HG03439 (cell line): ENCODE measurements around the gene CHL1.

ENCODE experiments used
- ATAC-seq: cut with Tn5 transposase; IDR thresholded peaks from one replicate; pipeline ENCODE4 v1.9.1; 2021; ENCODE audit warnings: mild to moderate bottlenecking, moderate library complexity; ENCODE audit not compliant: unreplicated experiment

CHL1 gene

GRCh38 chr3:196311-197148 is at the start of gene CHL1:
Gene CHL1 (plus strand): TSS chr3:196763. CDS start chr3:319777, 123,014 bp downstream.
- ATAC-seq, result no peak

GRCh38 chr3:151614-152189 is 44.9 kb upstream of the CHL1 start:
- ATAC-seq, result no peak

- no peak for ATAC-seq
Measured at GRCh38 chr3:159974-160373, 36.6 kb upstream of the CHL1 start.

GRCh38 chr3:166071-166470 is 30.5 kb upstream of the CHL1 start:
- no peak for ATAC-seq

GRCh38 chr3:166799-167198 is 29.8 kb upstream of the CHL1 start:
- no peak for ATAC-seq

DNA sequence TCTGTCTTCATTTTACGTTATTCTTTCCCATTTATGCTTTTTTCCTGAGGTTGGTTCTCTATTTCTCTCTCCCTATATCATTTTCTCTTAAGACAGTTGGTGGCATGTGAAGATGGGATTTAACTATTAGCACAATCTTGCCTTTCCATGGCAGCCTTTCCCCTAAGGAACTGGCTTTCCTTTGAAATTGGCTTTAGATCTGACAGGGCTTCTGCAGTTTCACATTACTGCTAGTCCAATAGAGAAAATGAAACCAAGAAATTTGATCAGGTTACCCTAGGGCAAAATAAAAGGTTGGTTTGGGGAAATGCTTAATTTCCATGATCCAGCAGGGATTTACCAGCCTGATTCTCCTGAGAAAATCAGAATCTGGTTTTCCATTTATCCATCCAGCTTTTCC is 22.7 kb upstream of the CHL1 start:
- ATAC-seq, result no peak

DNA sequence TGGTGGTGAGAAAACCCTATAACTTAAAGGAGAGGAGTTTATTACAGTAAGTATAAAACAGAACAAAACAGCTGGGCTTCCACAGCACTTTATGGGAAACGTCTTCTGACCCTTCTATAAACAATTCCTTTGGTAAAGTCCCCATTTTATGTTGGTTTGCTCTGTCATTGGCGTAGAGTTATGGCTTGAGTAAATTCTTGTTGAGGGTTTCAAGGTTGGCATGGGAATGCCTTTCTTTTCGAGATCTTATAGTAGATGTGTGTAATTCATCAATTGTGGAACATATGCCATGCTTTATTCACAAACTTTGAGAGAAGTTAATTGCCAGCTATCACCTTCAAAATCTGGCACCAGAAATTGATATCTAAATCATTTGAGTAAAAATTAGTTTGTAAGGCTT is 11.6 kb upstream of the CHL1 start:
- ATAC-seq, result no peak

DNA sequence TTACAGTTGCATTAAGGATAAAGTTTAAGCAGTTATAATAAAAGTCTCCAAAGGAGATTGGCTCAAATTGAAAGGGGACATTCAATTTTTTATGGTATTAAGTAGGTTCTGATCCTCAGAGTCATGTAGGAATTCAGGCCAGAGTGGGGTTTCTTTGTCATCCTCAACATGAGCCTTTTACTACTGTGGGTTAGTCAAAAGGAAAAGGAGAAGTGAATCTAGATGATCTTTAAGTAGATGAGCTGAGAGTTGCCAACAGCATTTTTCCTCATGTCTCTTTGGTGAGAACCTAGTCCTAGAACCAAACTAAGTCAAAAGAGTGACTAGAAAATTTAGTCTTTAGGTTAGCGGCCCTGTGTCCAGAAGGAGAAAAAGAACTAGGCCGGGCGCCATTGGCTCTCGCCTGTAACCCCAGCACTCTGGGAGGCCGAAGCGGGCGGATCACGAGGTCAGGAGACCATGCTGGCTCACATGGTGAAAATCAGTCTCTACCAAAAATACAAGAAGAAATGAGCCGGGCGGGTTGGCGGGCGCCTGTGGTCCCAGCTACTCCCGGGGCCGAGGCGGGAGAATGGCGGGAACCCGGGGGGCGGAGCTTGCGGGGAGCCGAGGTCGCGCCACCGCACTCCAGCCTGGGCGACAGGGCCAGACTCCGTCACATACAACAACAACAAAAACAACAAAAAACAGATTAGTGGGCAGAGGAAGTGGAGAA is 4.2 kb upstream of the CHL1 start:
- no peak for ATAC-seq

DNA sequence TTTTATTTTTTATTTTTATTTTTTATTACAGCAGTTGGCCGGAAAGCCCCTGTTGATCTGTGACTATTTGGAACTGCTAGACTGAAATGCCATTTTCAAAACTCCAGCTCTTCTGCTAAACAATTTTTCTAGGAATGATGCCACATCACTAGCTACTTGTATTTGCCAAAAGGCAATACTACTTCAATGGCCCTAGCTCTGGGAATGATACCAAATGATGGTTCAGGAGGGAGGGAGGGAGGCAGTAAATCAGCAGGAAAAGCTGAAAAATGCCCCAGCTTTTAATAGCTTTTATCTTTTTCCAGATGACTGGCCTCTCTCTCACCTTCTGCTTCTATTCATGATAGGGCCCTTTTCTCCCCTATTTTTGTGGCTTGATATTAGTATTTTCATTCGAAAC is 2.6 kb upstream of the CHL1 start:
- ATAC-seq, result no peak

GRCh38 chr3:194421-194820 is 2.1 kb upstream of the CHL1 start:
- ATAC-seq, result no peak

GRCh38 chr3:195666-196065 is 897 bp upstream of the CHL1 start:
- ATAC-seq, result no peak

DNA sequence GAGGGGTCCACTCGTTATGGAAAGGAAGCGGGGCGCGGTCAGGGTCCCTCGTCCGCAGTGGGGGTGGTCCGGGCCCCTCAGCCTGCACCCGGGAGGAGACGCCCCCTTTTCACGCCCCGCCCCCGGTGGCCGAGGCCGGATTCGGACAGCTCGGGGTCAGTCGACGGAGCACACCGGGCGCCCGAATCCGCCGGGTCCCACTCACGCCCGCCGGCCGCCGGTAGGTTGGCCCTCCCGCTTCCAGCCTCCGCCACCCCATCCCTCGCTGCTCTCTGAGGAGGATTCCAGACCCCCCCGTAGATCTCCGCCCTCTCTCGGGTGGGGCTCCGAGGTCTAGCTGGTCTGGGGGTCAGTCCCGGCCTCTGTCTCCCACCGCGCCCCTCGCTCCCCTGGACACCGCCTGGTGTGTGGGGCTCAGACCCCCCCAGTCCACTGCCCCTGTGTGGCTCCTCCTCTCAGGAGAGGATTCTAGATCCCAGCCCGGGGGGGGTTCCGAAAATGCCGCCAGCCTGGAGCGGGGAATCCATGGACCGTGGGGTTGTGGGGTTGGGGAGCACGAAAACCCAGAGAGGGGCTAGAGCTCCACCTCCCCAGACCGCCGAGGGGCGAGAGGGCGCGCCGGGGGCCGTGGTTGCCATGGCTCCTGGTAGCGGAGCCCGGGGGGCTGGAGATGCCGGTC is 725 bp downstream of the CHL1 start:
- no peak for ATAC-seq

DNA sequence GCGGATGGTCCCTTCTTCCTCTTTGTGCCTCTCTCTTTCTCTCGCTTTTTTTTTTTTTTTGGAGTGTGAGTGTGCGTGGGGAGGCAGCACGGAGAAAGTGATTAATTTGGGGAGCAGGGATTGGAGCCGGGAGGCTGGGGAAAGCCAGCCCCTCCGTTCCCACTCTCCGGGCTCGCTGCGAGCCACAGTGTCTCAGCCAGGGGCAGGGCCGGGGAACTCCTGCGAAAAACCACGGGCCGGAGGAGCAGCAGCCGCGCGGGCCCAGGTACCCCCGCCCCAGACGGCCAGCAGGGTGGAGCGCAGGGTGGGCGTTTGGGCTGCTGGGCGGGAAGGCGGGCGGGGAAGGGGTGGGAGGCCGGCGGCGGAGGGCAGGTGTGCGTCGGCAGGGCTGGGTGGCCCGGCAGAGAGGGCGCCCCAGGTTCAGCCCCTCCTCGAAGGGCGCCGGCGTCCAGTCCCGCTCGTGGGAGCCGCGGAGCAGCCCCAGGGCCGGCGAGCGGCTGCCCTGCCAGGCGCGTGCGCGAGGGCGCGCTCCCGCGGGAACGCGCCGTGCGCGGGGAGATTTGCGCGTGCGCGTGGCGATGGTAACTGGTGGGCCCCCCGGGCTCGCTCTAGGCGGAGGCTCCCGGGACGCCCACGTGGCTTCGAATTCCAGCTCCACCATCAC is 1.4 kb downstream of the CHL1 start:
- ATAC-seq, result no peak

DNA sequence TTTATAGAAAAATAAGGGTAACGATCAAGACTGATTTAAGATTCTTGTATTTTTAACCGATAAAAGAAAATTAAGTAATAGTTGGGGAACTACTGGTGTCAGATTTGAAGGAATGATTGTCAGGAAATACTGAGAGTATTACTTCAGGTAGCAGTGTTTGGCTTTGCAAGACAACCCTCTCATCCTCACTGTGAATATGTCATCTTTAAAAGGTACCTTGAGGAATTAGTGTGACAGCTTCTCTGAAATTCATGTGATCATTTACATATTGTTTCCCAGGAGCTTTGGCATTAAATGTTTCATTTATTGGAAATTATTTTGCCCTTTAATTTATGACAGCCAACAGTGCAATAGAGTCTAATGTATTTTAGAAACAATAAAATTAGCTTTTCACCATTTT is 3.3 kb downstream of the CHL1 start:
- no peak for ATAC-seq

DNA sequence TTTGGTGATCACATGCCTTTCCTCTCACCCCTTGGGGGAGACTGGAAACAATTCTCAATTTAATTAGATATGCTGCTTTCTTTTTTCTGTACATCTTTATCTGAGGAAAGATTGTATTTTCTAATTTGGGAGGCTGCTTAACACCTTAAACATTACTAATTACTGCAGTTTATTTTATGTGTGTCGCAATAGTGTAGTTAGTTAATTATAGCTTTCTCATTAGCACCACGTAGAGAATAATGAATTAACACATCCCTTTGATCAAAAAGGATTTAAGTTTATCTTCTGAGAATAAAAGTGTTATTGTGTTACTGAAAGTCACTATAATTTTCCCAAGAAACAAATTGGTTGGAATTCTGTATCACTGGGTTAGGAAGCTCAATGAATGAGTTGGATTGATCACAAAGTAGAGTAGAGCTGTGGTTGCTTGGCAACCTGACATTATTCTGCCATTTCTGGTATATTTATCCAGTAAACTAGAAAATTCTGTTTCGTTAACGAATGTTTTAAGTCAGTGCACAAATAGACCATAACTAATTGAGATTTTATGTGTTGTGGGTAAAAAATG is 4.3 kb downstream of the CHL1 start:
- no peak for ATAC-seq

GRCh38 chr3:204102-204501 is 7.5 kb downstream of the CHL1 start:
- no peak for ATAC-seq

DNA sequence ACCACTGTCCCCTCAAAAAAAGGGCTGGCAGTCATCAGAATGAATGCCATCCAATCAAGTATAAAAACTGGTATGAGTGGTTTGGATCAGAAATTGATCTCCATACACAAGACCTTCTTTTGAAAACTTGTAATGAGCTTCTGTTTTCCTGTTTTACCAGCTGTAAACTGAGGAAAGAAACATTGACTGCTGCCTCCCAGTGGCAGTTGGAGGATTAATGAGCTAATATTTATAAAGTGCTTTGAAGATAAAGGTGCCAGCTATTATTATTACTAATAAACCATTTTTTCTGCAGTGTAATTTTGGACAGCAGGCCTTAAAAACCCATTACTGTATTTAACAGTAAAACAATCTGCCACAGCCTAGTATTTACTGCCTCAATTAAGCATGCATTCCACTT is 11.4 kb downstream of the CHL1 start:
- ATAC-seq, result no peak

DNA sequence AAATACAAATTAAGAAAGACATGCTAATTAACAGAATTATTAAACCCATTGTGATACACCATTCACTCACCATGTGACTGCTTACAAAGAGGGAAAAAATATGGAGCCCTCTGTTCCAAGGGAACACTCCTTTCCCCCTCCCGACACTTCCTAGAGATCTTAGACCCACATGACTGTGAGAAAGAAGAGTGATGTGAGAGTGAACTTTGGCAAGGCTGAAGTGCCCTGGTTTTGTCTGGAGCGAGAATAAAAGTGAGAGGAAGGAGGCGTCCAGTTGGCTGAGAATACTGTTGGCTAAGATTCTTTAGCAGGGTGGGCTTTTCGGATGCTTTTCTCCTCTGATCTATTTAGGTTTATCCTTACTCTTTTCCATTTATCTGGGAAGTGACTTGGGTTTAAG is 14.1 kb downstream of the CHL1 start:
- ATAC-seq, result no peak

GRCh38 chr3:212432-212831 is 15.9 kb downstream of the CHL1 start:
- ATAC-seq, result peak; percentile 93

- no peak for ATAC-seq
Measured at GRCh38 chr3:217099-217813, 20.7 kb downstream of the CHL1 start.
